Effector memory CD8-positive, alpha-beta T cell (primary cell): ENCODE measurements around the gene CHRM4.

ENCODE experiments used
- ATAC-seq: fragments of 150-1000 bp; cut with Tn5 transposase; replicated peaks from 2 replicates; pipeline ENCODE4 v1.10.0; 2021; ENCODE audit warnings: mild to moderate bottlenecking, moderate library complexity
- DNase-seq, 3 experiments: peaks; one replicate each; pipeline ENCODE4 v3.0.0; 2021
- H3K27ac Mint-ChIP-seq, 2 donors: one replicate each; pipeline ENCODE4 v1.8.0; 2022; ENCODE audit warnings: mild to moderate bottlenecking in 2 of 2, mixed read lengths in 2 of 2, moderate library complexity in 2 of 2
- H3K27me3 Mint-ChIP-seq, 2 donors: one replicate each; pipeline ENCODE4 v1.8.0; 2022; ENCODE audit warnings: mixed read lengths in 2 of 2
- H3K36me3 Mint-ChIP-seq: one replicate; pipeline ENCODE4 v1.8.0; 2022; ENCODE audit warnings: mild to moderate bottlenecking, moderate library complexity, mixed read lengths; ENCODE audit not compliant: insufficient read depth
- H3K4me1 Mint-ChIP-seq, 2 donors: one replicate each; pipeline ENCODE4 v1.8.0; 2022; ENCODE audit warnings: low read depth in 2 of 2, mixed read lengths in 2 of 2
- H3K4me3 Mint-ChIP-seq, 2 donors: one replicate each; pipeline ENCODE4 v1.8.0; 2022; ENCODE audit warnings: mild to moderate bottlenecking in 2 of 2, mixed read lengths in 2 of 2, moderate library complexity in 2 of 2
- H3K9me3 Mint-ChIP-seq, 2 donors: one replicate each; pipeline ENCODE4 v1.8.0; 2022; ENCODE audit warnings: mixed read lengths in 2 of 2

The CHRM4 gene

GRCh38 chr11:46392421-46393230, 1.1 kb upstream of the CHRM4 start:
- Mint-ChIP-seq H3K4me1 (peaks cover 20 to 23% of the 10 kb centered on the region in 2 donors), H3K27me3 (peaks cover 37 to 50% of the 10 kb centered on the region in 2 donors), H3K9me3 (peaks cover 0 to 1% of the 10 kb centered on the region in 2 donors), H3K36me3 (peaks cover 27% of the 10 kb centered on the region), H3K27ac (peak overlapping the region; percentile 16 to 84), H3K4me3 (peak overlapping the region; percentile 71 to 77)
- ATAC-seq, result peak; percentile 89
- peak; percentile 73 to 78 (median 77) for DNase-seq

- Mint-ChIP-seq H3K9me3 (peaks cover 0 to 1% of the 10 kb centered on the region in 2 donors), H3K4me3 (peak overlapping the region; percentile 60 to 63), H3K27me3 (peaks cover 52 to 64% of the 10 kb centered on the region in 2 donors), H3K27ac (no peak overlapping the region), H3K4me1 (peaks cover 20 to 24% of the 10 kb centered on the region in 2 donors), H3K36me3 (peaks cover 21% of the 10 kb centered on the region)
- ATAC-seq, result no peak
- DNase-seq, result no peak
These were observed 394 bp downstream of the CHRM4 start for GRCh38 chr11:46391186-46391577.

- Mint-ChIP-seq H3K27me3 (peaks cover 58 to 71% of the 10 kb centered on the region in 2 donors), H3K9me3 (peaks cover 0 to 1% of the 10 kb centered on the region in 2 donors), H3K27ac (no peak overlapping the region), H3K4me1 (peaks cover 20 to 24% of the 10 kb centered on the region in 2 donors), H3K36me3 (peaks cover 16% of the 10 kb centered on the region), H3K4me3 (peak overlapping the region; percentile 60 to 63)
- ATAC-seq, result no peak
- no peak for DNase-seq
These were observed 1.0 kb downstream of the CHRM4 start for GRCh38 chr11:46390331-46391171.

GRCh38 chr11:46389450-46390330, 1.9 kb downstream of the CHRM4 start:
- no peak overlapping the region for H3K27ac Mint-ChIP-seq
- peaks cover 63 to 79% of the 10 kb centered on the region in 2 donors for H3K27me3 Mint-ChIP-seq
- ATAC-seq (peak; percentile 24), DNase-seq (no peak)
- H3K4me3 Mint-ChIP-seq, result peak overlapping the region; percentile 48 to 60
- H3K9me3 Mint-ChIP-seq, result peaks cover 0 to 1% of the 10 kb centered on the region in 2 donors
- H3K36me3 Mint-ChIP-seq, result peaks cover 19% of the 10 kb centered on the region
- H3K4me1 Mint-ChIP-seq, result peaks cover 20 to 24% of the 10 kb centered on the region in 2 donors

- peak overlapping the region; percentile 48 to 60 for H3K4me3 Mint-ChIP-seq
- DNase-seq (no peak), ATAC-seq (no peak)
- H3K9me3 Mint-ChIP-seq, result peaks cover 0 to 1% of the 10 kb centered on the region in 2 donors
- H3K4me1 Mint-ChIP-seq, result peaks cover 20 to 24% of the 10 kb centered on the region in 2 donors
- H3K27ac Mint-ChIP-seq, result no peak overlapping the region
- H3K27me3 Mint-ChIP-seq, result peaks cover 63 to 88% of the 10 kb centered on the region in 2 donors
- peaks cover 20% of the 10 kb centered on the region for H3K36me3 Mint-ChIP-seq
These were observed 2.7 kb downstream of the CHRM4 start for GRCh38 chr11:46388619-46389449.

GRCh38 chr11:46387919-46388618, 3.5 kb downstream of the CHRM4 start:
- H3K36me3 Mint-ChIP-seq, result peaks cover 22% of the 10 kb centered on the region
- no peak overlapping the region for H3K27ac Mint-ChIP-seq
- peaks cover 16 to 24% of the 10 kb centered on the region in 2 donors for H3K4me1 Mint-ChIP-seq
- no peak for DNase-seq
- peaks cover 0 to 1% of the 10 kb centered on the region in 2 donors for H3K9me3 Mint-ChIP-seq
- H3K4me3 Mint-ChIP-seq, result peak overlapping the region in 1 of 2 donors; percentile 60
- ATAC-seq, result peak; percentile 13
- H3K27me3 Mint-ChIP-seq, result peaks cover 60 to 90% of the 10 kb centered on the region in 2 donors

- Mint-ChIP-seq H3K9me3 (no peaks in the 10 kb centered on the region), H3K27me3 (peaks cover 54 to 86% of the 10 kb centered on the region in 2 donors), H3K4me3 (no peak overlapping the region), H3K27ac (no peak overlapping the region), H3K36me3 (peaks cover 16% of the 10 kb centered on the region), H3K4me1 (peaks cover 10 to 18% of the 10 kb centered on the region in 2 donors)
- DNase-seq (no peak), ATAC-seq (no peak)
These were observed 4.1 kb downstream of the CHRM4 start for GRCh38 chr11:46387456-46387855.

- Mint-ChIP-seq H3K36me3 (peaks cover 15% of the 10 kb centered on the region), H3K27ac (no peak overlapping the region), H3K4me1 (peaks cover 14 to 22% of the 10 kb centered on the region in 2 donors), H3K27me3 (peaks cover 57 to 92% of the 10 kb centered on the region in 2 donors), H3K9me3 (no peaks in the 10 kb centered on the region), H3K4me3 (no peak overlapping the region)
- DNase-seq (no peak), ATAC-seq (no peak)
These were observed 4.9 kb downstream of the CHRM4 start for GRCh38 chr11:46386674-46387073.

GRCh38 chr11:46386005-46386578, 5.5 kb downstream of the CHRM4 start:
- Mint-ChIP-seq H3K27ac (no peak overlapping the region), H3K4me3 (no peak overlapping the region), H3K27me3 (peaks cover 57 to 91% of the 10 kb centered on the region in 2 donors), H3K36me3 (peaks cover 14% of the 10 kb centered on the region), H3K9me3 (no peaks in the 10 kb centered on the region), H3K4me1 (peaks cover 15 to 22% of the 10 kb centered on the region in 2 donors)
- ATAC-seq (no peak), DNase-seq (no peak)

- Mint-ChIP-seq H3K27me3 (peaks cover 51 to 84% of the 10 kb centered on the region in 2 donors), H3K4me3 (no peak overlapping the region), H3K4me1 (peaks cover 18% of the 10 kb centered on the region in 2 donors), H3K9me3 (no peaks in the 10 kb centered on the region), H3K27ac (no peak overlapping the region), H3K36me3 (peaks cover 12% of the 10 kb centered on the region)
- DNase-seq (no peak), ATAC-seq (no peak)
These were observed 6.2 kb downstream of the CHRM4 start for GRCh38 chr11:46385169-46386004.
